ENCODE results near the gene SERPINB8.

GRCh38 chr18:63924551-63924950, 45.3 kb upstream of the SERPINB8 start:
- TF ChIP-seq POLR2A (IDR thresholded peaks at IDR 0.05) (no peak), CTCF (IDR thresholded peaks at IDR 0.05) (no peak)
